Prostate gland (tissue), 2 donors: ENCODE results near the gene ITFG1. TPM values are rescaled to one million over a fixed set of nuclear protein-coding genes. Genes with fewer than 3 reads are reported as not detected.

ENCODE experiments used
- DNase-seq: peaks from one replicate; pipeline ENCODE4 v3.0.0-alpha.2; 2019; ENCODE audit warnings: low spot score
- H3K27ac ChIP-seq, 2 donors: fragments of 200-600 bp; sonication (generic); 2 replicates each; pipeline ENCODE4 v1.5.1; 2017 to 2019
- H3K27me3 ChIP-seq: fragments of 200-600 bp; sonication (generic); replicated peaks from 2 replicates; pipeline ENCODE4 v1.5.1; 2019; ENCODE audit not compliant: insufficient read depth
- H3K36me3 ChIP-seq, 2 donors: fragments of 200-600 bp; sonication (generic); 1 replicate in 1 of 2; 2 replicates in 1 of 2; pipeline versions ENCODE4 v1.5.1 to v1.8.1; 2017 to 2019
- H3K4me1 ChIP-seq: fragments of 200-600 bp; sonication (generic); replicated peaks from 2 replicates; pipeline ENCODE4 v1.5.1; 2019
- H3K4me3 ChIP-seq, 2 donors: fragments of 200-600 bp; sonication (generic); 2 replicates each; pipeline ENCODE4 v1.5.1; 2017 to 2019
- H3K9me3 ChIP-seq: fragments of 200-600 bp; sonication (generic); 2 replicates; pipeline ENCODE4 v1.5.1; 2017
- POLR2A ChIP-seq: fragments of 450-650 bp; IDR thresholded peaks from one replicate; pipeline ENCODE4 v1.6.1; 2016; ENCODE audit warnings: antibody characterized with exemption, mild to moderate bottlenecking
- POLR2AphosphoS5 ChIP-seq: sonication (generic); formaldehyde crosslinking; IDR thresholded peaks from one replicate; pipeline ENCODE4 v1.6.1; 2017; ENCODE audit warnings: antibody characterized with exemption
- WGBS: methylation state at CpG from one replicate; pipeline ENCODE4 v1.1.5; 2018; 5-methylcytosine and 5-hydroxymethylcytosine counted together
- intact Hi-C: fragments of 100-400 bp; cut with DNase I; formaldehyde crosslinking; loops from one replicate; pipeline ENCODE4 v1.14.2; 2022
- total RNA-seq, 2 donors: library from RNA; depleted of rRNA; stranded (reverse); fragments of >200 nt; gene quantifications; one replicate each; pipeline ENCODE4 v1.1.0, GENCODE V29; 2016
- TF ChIP-seq, protein P1 (sequence below), 4 experiments: fragments of 200-600 bp in 2 of 4; fragments of 450-650 bp in 2 of 4; sonication (generic) in 2 of 4; IDR thresholded peaks; 1 replicate in 3 of 4; 2 replicates in 1 of 4; pipeline ENCODE4 v1.5.1; 2016 to 2019; ENCODE audit warnings: antibody characterized with exemption in 4 of 4, mild to moderate bottlenecking in 2 of 4, moderate library complexity in 2 of 4

Gene ITFG1
- total RNA-seq, 2 donors from 2014 or later, result 49.1 to 104 TPM

DNA sequence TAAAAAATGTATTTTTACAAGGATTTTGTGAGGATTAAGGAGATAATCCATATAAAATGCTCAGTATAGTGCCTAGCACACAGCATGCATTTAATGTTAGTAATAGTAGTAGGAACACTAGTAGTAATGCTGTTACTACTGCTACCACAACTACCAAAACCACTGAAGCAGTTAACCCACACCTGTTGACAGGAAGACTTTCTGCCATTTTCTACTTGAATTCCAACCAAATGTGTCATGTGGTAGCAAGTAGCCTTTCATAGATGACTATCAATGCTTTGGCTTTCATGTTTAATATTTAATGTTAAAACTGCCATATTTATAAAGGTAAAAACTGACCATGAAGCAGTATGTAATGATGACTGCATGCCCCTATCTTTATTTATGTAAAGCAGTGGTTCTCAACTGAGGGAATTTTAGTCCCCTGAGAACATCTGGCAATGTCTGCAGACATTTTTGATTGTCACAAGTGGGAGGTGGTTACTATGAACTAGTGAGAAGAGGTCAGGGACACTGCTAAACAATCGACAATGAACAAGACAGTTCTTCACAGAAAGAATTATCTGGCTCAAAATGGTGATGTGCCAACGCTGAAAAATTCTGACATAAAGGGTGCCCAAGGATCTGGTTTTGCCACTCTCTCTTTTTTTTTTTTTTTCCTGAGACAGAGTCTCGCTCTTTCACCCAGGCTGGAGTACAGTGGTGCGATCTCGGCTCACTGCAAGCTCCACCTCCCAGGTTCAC lies 89.4 kb downstream of the ITFG1 start:
- H3K4me1 ChIP-seq, result no peaks in the 10 kb centered on the region
- intact Hi-C loops, result no loop called here
- H3K27ac ChIP-seq, result no peak overlapping the region
- H3K4me3 ChIP-seq, result no peak overlapping the region
- WGBS, result 97% methylated on average over 5 of the region's 5 CpGs
- DNase-seq, result no peak
- H3K36me3 ChIP-seq, result no peaks in the 10 kb centered on the region
- TF ChIP-seq, protein P1, sequence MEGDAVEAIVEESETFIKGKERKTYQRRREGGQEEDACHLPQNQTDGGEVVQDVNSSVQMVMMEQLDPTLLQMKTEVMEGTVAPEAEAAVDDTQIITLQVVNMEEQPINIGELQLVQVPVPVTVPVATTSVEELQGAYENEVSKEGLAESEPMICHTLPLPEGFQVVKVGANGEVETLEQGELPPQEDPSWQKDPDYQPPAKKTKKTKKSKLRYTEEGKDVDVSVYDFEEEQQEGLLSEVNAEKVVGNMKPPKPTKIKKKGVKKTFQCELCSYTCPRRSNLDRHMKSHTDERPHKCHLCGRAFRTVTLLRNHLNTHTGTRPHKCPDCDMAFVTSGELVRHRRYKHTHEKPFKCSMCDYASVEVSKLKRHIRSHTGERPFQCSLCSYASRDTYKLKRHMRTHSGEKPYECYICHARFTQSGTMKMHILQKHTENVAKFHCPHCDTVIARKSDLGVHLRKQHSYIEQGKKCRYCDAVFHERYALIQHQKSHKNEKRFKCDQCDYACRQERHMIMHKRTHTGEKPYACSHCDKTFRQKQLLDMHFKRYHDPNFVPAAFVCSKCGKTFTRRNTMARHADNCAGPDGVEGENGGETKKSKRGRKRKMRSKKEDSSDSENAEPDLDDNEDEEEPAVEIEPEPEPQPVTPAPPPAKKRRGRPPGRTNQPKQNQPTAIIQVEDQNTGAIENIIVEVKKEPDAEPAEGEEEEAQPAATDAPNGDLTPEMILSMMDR (IDR thresholded peaks at IDR 0.05), result no peak
- no peak for TF ChIP-seq POLR2AphosphoS5
- no peak for TF ChIP-seq POLR2A
- no peaks in the 10 kb centered on the region for H3K27me3 ChIP-seq
- H3K9me3 ChIP-seq, result no peaks in the 10 kb centered on the region

DNA sequence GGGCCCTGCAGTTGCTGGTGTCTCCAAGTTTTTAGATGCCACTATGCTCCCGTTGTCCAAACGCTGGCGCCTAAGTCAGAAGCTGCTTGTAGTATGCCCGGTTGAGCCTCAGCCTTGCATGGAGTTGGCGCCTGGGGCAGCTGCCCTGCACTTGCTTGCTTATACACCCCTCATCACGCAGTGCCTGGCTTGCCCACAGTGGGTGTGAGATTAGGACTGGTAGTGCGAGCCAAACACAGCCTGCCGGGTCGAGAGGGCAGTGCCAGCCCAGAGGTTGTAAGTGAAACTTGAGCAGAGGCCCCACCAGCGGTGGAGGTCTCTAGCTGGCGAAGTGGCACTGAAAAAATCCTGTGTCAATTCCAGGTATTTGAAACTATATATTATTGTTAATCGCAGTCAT lies 90.3 kb downstream of the ITFG1 start:
- DNase-seq, result no peak
- Histone ChIP-seq H3K27ac (no peak overlapping the region), H3K27me3 (no peaks in the 10 kb centered on the region), H3K36me3 (no peaks in the 10 kb centered on the region), H3K4me1 (no peaks in the 10 kb centered on the region), H3K4me3 (no peak overlapping the region), H3K9me3 (no peaks in the 10 kb centered on the region)
- intact Hi-C loops, result no loop called here
- no peak for TF ChIP-seq POLR2A
- no peak for TF ChIP-seq POLR2AphosphoS5
- WGBS, result 99% methylated on average over 12 of the region's 12 CpGs

DNA sequence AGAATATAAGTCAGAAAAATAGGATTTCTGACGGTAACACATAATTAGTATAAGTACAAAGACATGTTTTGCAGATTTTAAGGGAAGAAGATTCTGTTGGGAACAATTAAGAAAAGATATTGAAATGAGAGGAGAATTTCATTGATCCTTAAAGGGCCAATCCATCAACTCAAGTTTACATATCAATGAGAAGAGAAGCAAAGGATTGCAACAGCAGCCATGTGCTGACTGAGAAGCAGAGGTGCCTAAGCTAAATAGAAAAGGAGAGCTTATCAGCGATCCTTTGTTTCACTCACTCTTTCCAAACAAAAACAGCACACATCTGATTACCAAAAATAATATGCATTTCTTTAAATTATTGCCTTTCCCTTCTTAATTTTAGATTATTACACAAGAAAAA lies 94.6 kb downstream of the ITFG1 start:
- no peaks in the 10 kb centered on the region for H3K36me3 ChIP-seq
- H3K27ac ChIP-seq, result no peak overlapping the region
- TF ChIP-seq POLR2AphosphoS5 (no peak), POLR2A (no peak)
- TF ChIP-seq, protein P1 (IDR thresholded peaks at IDR 0.05), result no peak
- no peaks in the 10 kb centered on the region for H3K4me1 ChIP-seq
- 65% methylated on average over 2 of the region's 2 CpGs for WGBS
- H3K9me3 ChIP-seq, result no peaks in the 10 kb centered on the region
- DNase-seq, result no peak
- intact Hi-C loops, result no loop called here
- H3K4me3 ChIP-seq, result no peak overlapping the region
- H3K27me3 ChIP-seq, result no peaks in the 10 kb centered on the region

DNA sequence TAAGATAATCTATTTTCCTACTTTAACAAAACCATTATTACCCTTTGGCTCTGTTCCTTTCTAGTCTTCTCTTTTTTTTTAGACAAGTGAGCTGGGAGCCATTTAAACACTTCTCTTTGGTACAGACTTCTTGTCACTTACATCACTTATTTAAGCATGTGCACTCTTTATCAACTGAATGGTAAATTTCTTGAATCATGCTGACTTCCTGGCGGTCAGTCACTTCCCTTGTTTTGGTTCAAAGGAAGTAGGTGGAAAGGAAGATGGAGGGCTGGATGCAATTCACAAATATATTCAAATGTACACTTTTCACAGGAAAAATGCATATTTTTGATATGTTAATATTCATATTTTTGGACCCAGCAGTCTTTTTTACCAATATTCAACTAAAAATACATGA lies 97.1 kb downstream of the ITFG1 start:
- Histone ChIP-seq H3K36me3 (no peaks in the 10 kb centered on the region), H3K4me1 (no peaks in the 10 kb centered on the region), H3K27ac (no peak overlapping the region), H3K9me3 (no peaks in the 10 kb centered on the region), H3K4me3 (no peak overlapping the region), H3K27me3 (no peaks in the 10 kb centered on the region)
- WGBS, result 92% methylated on average over 1 of the region's 1 CpG
- intact Hi-C loops, result no loop called here
- TF ChIP-seq, protein P1 (IDR thresholded peaks at IDR 0.05), result no peak
- no peak for TF ChIP-seq POLR2AphosphoS5
- TF ChIP-seq POLR2A, result no peak
- DNase-seq, result no peak

DNA sequence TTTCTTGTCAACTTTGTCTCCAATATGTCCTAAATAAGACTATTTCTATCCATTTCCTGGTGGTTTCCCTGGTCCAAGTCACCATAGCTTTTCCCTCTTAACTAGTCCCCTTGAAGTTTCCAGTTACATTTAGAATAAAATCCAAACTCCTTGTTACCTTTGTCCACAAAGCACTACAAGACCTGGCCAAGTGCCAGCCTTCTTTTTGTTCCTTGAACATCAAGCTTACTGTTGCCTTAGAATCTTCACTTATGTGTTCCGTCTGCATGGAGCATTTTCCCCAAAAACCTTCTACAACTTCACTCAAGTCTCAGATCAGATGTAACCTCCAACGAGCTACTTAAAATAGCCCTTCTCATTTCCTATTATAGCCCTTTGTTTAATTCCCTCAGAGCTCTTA lies 101.4 kb downstream of the ITFG1 start:
- intact Hi-C loops, result no loop called here
- Histone ChIP-seq H3K9me3 (no peaks in the 10 kb centered on the region), H3K27ac (no peak overlapping the region), H3K36me3 (no peaks in the 10 kb centered on the region), H3K4me1 (no peaks in the 10 kb centered on the region), H3K4me3 (no peak overlapping the region), H3K27me3 (no peaks in the 10 kb centered on the region)
- WGBS, result 58% methylated on average over 2 of the region's 2 CpGs
- DNase-seq, result no peak
- TF ChIP-seq, protein P1 (IDR thresholded peaks at IDR 0.05), result no peak
- TF ChIP-seq POLR2AphosphoS5, result no peak
- no peak for TF ChIP-seq POLR2A
